BLaER1 treated with 17β-estradiol and CSF1 and Interleukin-3, amounts not matched to agents 10 nM and 100 nM (cell line): Measurements from ENCODE around the gene GPC6.
A peak's percentile ranks its signal among the peaks of the same experiment; 100 is the strongest.

Source experiments
- H3K27ac ChIP-seq, 11 experiments: shearing (Covaris generic); formaldehyde crosslinking; 2 replicates each; pipeline ENCODE4 v1.8.1; 2022
- H3K27me3 ChIP-seq, 11 experiments: shearing (Covaris generic); formaldehyde crosslinking; 2 replicates each; pipeline ENCODE4 v1.8.1; 2022
- H3K36me3 ChIP-seq, 11 experiments: shearing (Covaris generic); formaldehyde crosslinking; 2 replicates each; pipeline ENCODE4 v1.8.1; 2022
- H3K4me1 ChIP-seq, 10 experiments: shearing (Covaris generic); formaldehyde crosslinking; 2 replicates each; pipeline ENCODE4 v1.8.1; 2022
- H3K4me2 ChIP-seq, 11 experiments: shearing (Covaris generic); formaldehyde crosslinking; 2 replicates each; pipeline ENCODE4 v1.8.1; 2022
- H3K4me3 ChIP-seq, 10 experiments: shearing (Covaris generic); formaldehyde crosslinking; 2 replicates each; pipeline ENCODE4 v1.8.1; 2022
- H3K9ac ChIP-seq, 11 experiments: shearing (Covaris generic); formaldehyde crosslinking; 2 replicates each; pipeline ENCODE4 v1.8.1; 2022
- H3K9me3 ChIP-seq, 11 experiments: shearing (Covaris generic); formaldehyde crosslinking; replicated peaks in 1 of 11; 2 replicates each; pipeline ENCODE4 v1.8.1; 2022
- H4K20me1 ChIP-seq, 11 experiments: shearing (Covaris generic); formaldehyde crosslinking; 2 replicates each; pipeline ENCODE4 v1.8.1; 2022
- Cebpa-rat ChIP-seq, 11 experiments: shearing (Covaris generic); IDR thresholded peaks; 2 replicates each; pipeline ENCODE4 v1.8.1; 2022

The GPC6 gene

DNA sequence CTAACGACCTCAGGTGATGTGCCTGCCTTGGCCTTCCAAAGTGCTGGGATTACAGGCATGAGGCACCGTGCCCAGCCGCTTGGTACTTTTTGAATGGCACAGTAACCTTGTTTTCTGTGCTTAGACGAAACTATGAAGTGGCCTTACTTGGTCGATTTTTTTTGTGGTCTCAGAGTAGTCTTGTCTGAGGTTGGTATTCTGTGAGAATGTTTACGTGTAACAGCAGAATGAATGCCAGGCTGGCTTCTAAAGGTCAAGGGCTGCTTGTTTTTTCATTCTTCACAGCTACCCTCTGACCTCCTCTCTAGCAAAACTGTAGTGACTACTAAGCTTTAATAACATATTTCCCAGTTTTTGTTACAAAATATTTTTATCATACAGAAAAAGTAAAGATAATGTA, 313.3 kb downstream of the GPC6 start:
- Histone ChIP-seq H3K36me3 (no peaks in the 10 kb centered on the region), H3K27me3 (no peaks in the 10 kb centered on the region), H3K9ac (no peak overlapping the region), H4K20me1 (no peaks in the 10 kb centered on the region), H3K4me3 (no peak overlapping the region), H3K9me3 (no peaks in the 10 kb centered on the region), H3K4me2 (no peak overlapping the region), H3K4me1 (peaks cover 0 to under 1% (median 0%) of the 10 kb centered on the region in 10 experiments; a peak in 2 of 20 replicates), H3K27ac (no peak overlapping the region)
- no peak for TF ChIP-seq Cebpa-rat (IDR thresholded peaks at IDR 0.05)

DNA sequence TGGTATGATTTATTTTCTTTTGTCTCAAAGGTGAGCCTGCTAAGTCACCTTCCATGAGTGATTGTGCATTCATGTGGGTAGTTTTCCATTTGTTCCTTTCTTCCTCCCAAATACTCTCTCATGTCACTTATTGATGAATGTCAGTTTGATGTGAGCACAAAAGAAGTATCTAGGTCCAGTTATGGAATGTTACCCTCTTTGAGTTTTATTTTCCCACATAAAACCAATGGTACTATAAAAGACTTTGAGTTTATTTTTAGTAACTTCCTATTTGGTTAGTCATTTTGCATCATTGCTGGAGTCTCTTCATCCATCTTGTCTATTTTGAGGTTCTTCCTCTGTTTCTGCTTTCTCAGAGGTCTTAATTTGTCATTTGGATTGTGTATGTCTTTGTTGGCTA, 321.3 kb downstream of the GPC6 start:
- H3K4me3 ChIP-seq: no peak overlapping the region
- peaks cover 0 to 8% (median 0%) of the 10 kb centered on the region in 10 experiments; a peak in 4 of 20 replicates for H3K4me1 ChIP-seq
- TF ChIP-seq Cebpa-rat (IDR thresholded peaks at IDR 0.05): no peak
- H3K9ac ChIP-seq: no peak overlapping the region
- no peaks in the 10 kb centered on the region for H4K20me1 ChIP-seq
- H3K4me2 ChIP-seq: peak overlapping the region in 4 of 11 experiments; percentile 1 to 44 (median 16); a peak in 2 of 22 replicates
- H3K36me3 ChIP-seq: no peaks in the 10 kb centered on the region
- H3K27ac ChIP-seq: no peak overlapping the region
- no peaks in the 10 kb centered on the region for H3K9me3 ChIP-seq
- H3K27me3 ChIP-seq: no peaks in the 10 kb centered on the region

DNA sequence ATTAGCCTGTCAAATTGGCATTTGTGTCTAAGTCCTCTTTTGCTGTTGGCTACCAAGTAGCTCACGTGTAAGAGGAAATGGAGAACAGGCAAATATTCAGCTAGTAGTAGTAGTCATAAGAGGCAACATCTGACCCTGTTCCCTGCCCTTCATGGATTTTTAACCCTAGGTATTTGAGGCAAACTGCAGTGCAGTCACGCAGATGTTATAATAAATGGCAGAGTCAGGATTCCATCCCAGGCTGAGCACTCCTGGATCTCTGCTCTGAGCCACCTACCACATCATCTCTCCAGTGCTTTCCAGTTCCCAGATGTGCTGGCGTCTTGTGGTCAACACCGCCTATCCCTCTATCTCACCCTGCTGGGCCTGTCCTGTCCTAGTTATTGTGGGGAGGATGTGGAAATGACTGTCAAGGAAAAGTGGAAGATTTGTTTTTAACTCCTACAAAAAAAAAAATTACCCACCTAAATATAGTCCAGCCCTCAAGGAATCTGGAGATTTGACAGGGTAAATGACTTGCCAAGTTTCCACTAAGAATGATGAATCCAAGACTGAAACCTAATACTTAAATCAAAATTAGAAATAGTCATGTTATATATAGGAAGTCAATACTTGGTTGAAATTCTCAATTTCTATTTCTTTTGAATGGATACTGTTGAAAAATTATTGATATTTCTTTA, 322.9 kb downstream of the GPC6 start:
- Histone ChIP-seq H3K27me3 (no peaks in the 10 kb centered on the region), H3K9me3 (no peaks in the 10 kb centered on the region), H3K27ac (no peak overlapping the region), H3K36me3 (no peaks in the 10 kb centered on the region), H4K20me1 (no peaks in the 10 kb centered on the region), H3K4me2 (no peak overlapping the region), H3K4me1 (peaks cover 0 to 8% (median 0%) of the 10 kb centered on the region in 10 experiments; a peak in 4 of 20 replicates), H3K4me3 (no peak overlapping the region), H3K9ac (no peak overlapping the region)
- TF ChIP-seq Cebpa-rat (IDR thresholded peaks at IDR 0.05): no peak

DNA sequence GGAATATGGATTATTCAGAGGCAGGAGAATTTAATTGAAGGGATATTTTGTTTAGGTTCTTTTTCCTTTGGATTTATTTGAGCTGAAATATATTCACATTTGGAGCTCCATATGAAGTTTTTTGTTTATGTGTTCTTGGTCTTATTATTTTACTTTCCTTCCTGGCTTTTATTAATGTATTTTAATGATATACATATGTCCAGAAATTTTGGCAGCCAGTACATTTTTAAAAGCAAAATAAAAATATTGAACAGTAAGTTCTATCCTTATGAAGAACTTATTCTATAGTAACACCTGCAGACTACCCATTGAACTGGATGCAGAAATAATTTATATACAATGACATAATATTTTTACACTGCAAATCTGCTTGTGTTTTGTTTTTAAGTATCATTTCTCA, 323.6 kb downstream of the GPC6 start:
- H3K9me3 ChIP-seq: no peaks in the 10 kb centered on the region
- no peak overlapping the region for H3K9ac ChIP-seq
- no peak overlapping the region for H3K4me2 ChIP-seq
- no peaks in the 10 kb centered on the region for H3K27me3 ChIP-seq
- TF ChIP-seq Cebpa-rat (IDR thresholded peaks at IDR 0.05): no peak
- no peak overlapping the region for H3K27ac ChIP-seq
- peaks cover 0 to 8% (median 0%) of the 10 kb centered on the region in 10 experiments; a peak in 4 of 20 replicates for H3K4me1 ChIP-seq
- no peaks in the 10 kb centered on the region for H4K20me1 ChIP-seq
- H3K36me3 ChIP-seq: no peaks in the 10 kb centered on the region
- H3K4me3 ChIP-seq: no peak overlapping the region

DNA sequence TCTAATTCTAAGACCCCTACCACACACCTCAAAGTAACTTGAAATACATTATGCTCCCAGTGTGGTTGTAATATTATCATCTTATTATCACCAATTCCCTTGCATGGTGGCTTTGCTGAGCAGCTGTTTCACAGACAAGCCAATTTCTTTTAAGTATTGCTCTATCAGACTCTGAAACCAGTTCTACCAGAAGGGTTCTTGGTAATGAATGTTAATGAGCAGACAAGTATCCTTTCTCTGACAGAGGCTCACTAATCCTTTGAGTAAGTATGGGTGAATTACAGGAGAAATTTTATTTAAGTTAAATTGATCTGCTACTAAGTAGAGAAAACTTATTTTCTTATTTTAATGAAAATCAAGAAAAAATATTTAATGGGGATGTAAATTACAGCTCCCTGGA, 326.0 kb downstream of the GPC6 start:
- Histone ChIP-seq H3K36me3 (no peaks in the 10 kb centered on the region), H3K4me1 (peaks cover 0 to 8% (median 0%) of the 10 kb centered on the region in 10 experiments; a peak in 4 of 20 replicates), H4K20me1 (no peaks in the 10 kb centered on the region), H3K27me3 (no peaks in the 10 kb centered on the region), H3K4me3 (no peak overlapping the region), H3K27ac (no peak overlapping the region), H3K4me2 (no peak overlapping the region), H3K9me3 (no peaks in the 10 kb centered on the region), H3K9ac (no peak overlapping the region)
- TF ChIP-seq Cebpa-rat (IDR thresholded peaks at IDR 0.05): no peak

DNA sequence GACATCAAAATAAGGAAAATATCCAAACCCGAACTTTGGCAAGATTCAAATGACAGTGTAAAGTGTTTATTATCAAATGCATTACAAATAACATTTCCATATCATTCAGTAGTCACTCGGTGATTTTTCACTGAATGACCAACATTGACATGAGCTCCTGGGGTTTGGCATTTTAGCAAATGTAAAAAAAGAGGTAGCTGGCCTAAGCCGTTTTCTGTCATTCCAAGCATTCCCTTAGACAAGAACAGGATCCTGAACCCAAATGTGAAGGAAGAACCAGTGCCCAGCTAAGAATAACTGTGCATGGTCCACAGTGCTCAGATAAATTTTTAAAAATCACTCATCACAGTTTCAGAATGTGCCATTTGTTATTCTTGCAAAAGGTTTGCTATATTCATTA, 327.9 kb downstream of the GPC6 start:
- Histone ChIP-seq H3K4me3 (no peak overlapping the region), H3K4me1 (no peaks in the 10 kb centered on the region), H3K4me2 (no peak overlapping the region), H3K9me3 (no peaks in the 10 kb centered on the region), H3K36me3 (no peaks in the 10 kb centered on the region), H3K27me3 (no peaks in the 10 kb centered on the region), H3K27ac (no peak overlapping the region), H3K9ac (no peak overlapping the region), H4K20me1 (no peaks in the 10 kb centered on the region)
- no peak for TF ChIP-seq Cebpa-rat (IDR thresholded peaks at IDR 0.05)

DNA sequence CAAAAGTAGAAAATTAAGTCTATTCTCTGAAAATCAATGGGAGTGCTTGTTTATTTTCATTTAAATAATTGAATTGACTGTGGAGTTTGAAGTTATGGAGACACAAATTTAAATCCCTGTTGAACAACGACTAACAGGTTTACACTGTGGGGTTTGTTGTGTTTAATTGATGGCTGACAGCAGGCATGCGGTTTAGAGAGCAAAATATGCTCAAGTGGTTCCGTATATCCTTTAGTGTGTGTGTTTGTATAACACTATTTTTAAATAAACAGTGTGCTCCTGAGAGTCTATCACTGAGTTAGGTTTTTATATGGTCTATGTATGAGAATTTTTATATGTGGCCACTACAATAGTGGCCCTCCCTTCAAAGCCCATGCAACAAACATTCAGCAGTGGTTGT, 332.0 kb downstream of the GPC6 start:
- H3K4me1 ChIP-seq: no peaks in the 10 kb centered on the region
- no peaks in the 10 kb centered on the region for H3K27me3 ChIP-seq
- TF ChIP-seq Cebpa-rat (IDR thresholded peaks at IDR 0.05): no peak
- H3K4me2 ChIP-seq: no peak overlapping the region
- H4K20me1 ChIP-seq: no peaks in the 10 kb centered on the region
- H3K9me3 ChIP-seq: no peaks in the 10 kb centered on the region
- H3K36me3 ChIP-seq: no peaks in the 10 kb centered on the region
- H3K27ac ChIP-seq: no peak overlapping the region
- H3K9ac ChIP-seq: no peak overlapping the region
- H3K4me3 ChIP-seq: no peak overlapping the region

DNA sequence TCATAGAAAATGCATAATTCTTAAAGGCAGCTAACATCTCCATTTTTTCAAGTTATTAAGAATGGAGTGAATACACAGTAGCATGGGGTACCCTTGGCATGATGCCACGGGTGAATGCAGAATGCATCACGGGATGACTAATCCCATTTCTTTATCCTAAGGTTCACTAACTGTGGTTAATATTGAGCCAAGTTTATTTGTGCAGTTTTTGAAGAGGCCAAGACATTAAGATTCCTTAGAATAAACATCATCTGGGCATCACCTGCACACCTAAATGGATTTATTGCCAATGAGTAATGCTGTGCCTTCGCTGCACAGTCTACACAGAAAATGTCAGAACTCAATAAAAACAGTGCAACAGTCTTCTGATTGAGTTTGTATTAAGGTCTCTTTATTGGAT, 333.1 kb downstream of the GPC6 start:
- H3K9ac ChIP-seq: no peak overlapping the region
- H3K36me3 ChIP-seq: no peaks in the 10 kb centered on the region
- no peaks in the 10 kb centered on the region for H3K27me3 ChIP-seq
- no peak overlapping the region for H3K27ac ChIP-seq
- H4K20me1 ChIP-seq: no peaks in the 10 kb centered on the region
- no peak overlapping the region for H3K4me2 ChIP-seq
- H3K4me3 ChIP-seq: no peak overlapping the region
- no peaks in the 10 kb centered on the region for H3K4me1 ChIP-seq
- no peak for TF ChIP-seq Cebpa-rat (IDR thresholded peaks at IDR 0.05)
- no peaks in the 10 kb centered on the region for H3K9me3 ChIP-seq

DNA sequence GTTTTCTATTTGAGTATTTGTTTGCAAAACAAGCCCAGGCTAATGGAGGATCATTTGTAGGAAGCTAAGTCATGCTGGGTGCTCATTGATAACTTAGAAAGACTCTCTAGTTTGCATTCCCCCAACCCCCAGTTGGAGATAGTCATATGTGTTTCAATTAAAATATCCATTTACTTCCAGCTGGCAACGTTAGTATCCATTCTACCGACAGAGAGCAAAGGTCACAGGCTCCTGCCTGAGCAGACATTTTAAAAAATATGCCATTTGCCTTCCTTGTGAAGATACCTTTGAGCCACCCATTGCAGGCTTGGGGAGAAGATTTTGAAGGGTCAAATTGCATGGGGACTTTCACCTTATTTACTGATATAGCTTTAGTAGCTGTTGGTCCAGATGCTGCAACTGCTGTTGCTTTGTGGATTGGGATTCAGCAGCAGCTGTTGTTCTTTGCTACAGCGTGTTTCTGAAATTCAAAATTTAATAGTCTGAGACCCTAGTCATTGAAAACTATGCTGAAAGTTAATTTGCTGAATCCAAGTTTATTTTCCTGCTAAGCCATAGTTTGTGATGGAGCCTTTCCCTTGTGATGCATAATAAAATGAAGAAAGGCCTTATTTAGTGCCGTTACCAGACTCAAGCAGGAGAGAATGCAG, 335.1 kb downstream of the GPC6 start:
- Histone ChIP-seq H3K9me3 (no peaks in the 10 kb centered on the region), H3K4me2 (no peak overlapping the region), H4K20me1 (no peaks in the 10 kb centered on the region), H3K36me3 (no peaks in the 10 kb centered on the region), H3K4me3 (no peak overlapping the region), H3K9ac (no peak overlapping the region), H3K27me3 (no peaks in the 10 kb centered on the region), H3K4me1 (no peaks in the 10 kb centered on the region), H3K27ac (no peak overlapping the region)
- no peak for TF ChIP-seq Cebpa-rat (IDR thresholded peaks at IDR 0.05)

DNA sequence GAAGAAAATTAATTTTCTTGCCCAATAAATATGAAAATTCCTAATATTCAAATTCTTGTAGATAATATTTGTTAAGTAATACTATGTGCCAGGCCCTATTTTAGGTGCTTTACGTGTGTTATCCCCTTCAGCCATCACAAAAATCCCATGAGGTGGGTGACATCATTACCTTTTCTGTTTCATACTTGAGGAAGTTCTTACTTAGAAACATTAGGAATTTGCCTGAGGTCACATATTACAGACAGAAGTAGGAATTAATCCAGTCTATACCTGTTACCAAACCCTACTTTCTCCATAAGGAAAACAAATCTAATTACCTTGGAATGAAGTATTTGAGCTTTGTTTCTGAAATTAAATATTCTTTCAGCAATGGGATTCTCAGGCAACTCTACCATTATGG, 336.1 kb downstream of the GPC6 start:
- Histone ChIP-seq H3K9me3 (no peaks in the 10 kb centered on the region), H3K4me3 (no peak overlapping the region), H3K27ac (no peak overlapping the region), H3K4me2 (no peak overlapping the region), H3K27me3 (no peaks in the 10 kb centered on the region), H3K36me3 (no peaks in the 10 kb centered on the region), H3K4me1 (no peaks in the 10 kb centered on the region), H3K9ac (no peak overlapping the region), H4K20me1 (no peaks in the 10 kb centered on the region)
- TF ChIP-seq Cebpa-rat (IDR thresholded peaks at IDR 0.05): no peak
